IMR-90 (cell line): Measurements from ENCODE around the gene CCNJ. TPM values are rescaled to one million over a fixed set of nuclear protein-coding genes. Genes with fewer than 3 reads are reported as not detected.
A peak's percentile ranks its signal among the peaks of the same experiment; 100 is the strongest.

Source experiments
- ATAC-seq: fragments of 200-7000 bp; cut with Tn5 transposase; 2 replicates; pipeline ENCODE4 v1.9.1; 2020; ENCODE audit warnings: low read depth, mild to moderate bottlenecking, moderate library complexity
- BruUV-seq: library from RNA; stranded (reverse); fragments of 400-500 nt; replicated peaks from 2 replicates; lab custom pipeline; 2021; lab: Mats Ljungman, UMichigan
- CTCF ChIA-PET: fragments of 300-600 bp; formaldehyde crosslinking; extraction: SDS; loops from one replicate; lab custom pipeline; 2021; ENCODE audit warnings: antibody characterized with exemption; lab: Yijun Ruan, JAX
- POLR2A ChIA-PET: fragments of 300-600 bp; sonication (Branson Sonifier 250); formaldehyde crosslinking; loops from one replicate; lab custom pipeline; 2022; ENCODE audit warnings: antibody characterized with exemption; ENCODE audit not compliant: unreplicated experiment; lab: Charles Lee
- DNase-seq: peaks from one replicate; pipeline ENCODE4 v3.0.0; 2013
- H2AFZ ChIP-seq: replicated peaks from 2 replicates; pipeline ENCODE3; 2013; ENCODE audit warnings: low read length, mild to moderate bottlenecking; ENCODE audit not compliant: poor library complexity
- H2AK5ac ChIP-seq: 2 replicates; pipeline ENCODE4 v1.6.1; 2013; ENCODE audit warnings: low read depth, low read length, inconsistent platforms
- H2AK9ac ChIP-seq: replicated peaks from 2 replicates; pipeline ENCODE3; 2013; ENCODE audit warnings: mild to moderate bottlenecking, low read depth, low read length, moderate library complexity; ENCODE audit not compliant: poor library complexity
- H2BK120ac ChIP-seq: 2 replicates; pipeline ENCODE4 v1.6.1; 2013; ENCODE audit warnings: low read depth, low read length, inconsistent platforms
- H2BK15ac ChIP-seq: 3 replicates; pipeline ENCODE4 v1.6.1; 2013; ENCODE audit warnings: low read depth, low read length, inconsistent platforms
- H2BK20ac ChIP-seq: 2 replicates; pipeline ENCODE4 v1.6.1; 2013; ENCODE audit warnings: low read depth, mild to moderate bottlenecking, inconsistent platforms, low read length, moderate library complexity
- H2BK5ac ChIP-seq: 2 replicates; pipeline ENCODE4 v1.6.1; 2013; ENCODE audit warnings: mild to moderate bottlenecking, low read depth, low read length, inconsistent platforms; ENCODE audit not compliant: poor library complexity, severe bottlenecking
- H3K14ac ChIP-seq: replicated peaks from 2 replicates; pipeline ENCODE4 v1.6.1; 2013; ENCODE audit warnings: low read depth, low read length, inconsistent platforms
- H3K18ac ChIP-seq: 2 replicates; pipeline ENCODE4 v1.6.1; 2013; ENCODE audit warnings: low read depth, low read length, control low read depth
- H3K23ac ChIP-seq: 2 replicates; pipeline ENCODE4 v1.6.1; 2013; ENCODE audit warnings: low read depth, low read length, inconsistent platforms
- H3K27ac ChIP-seq: 2 replicates; pipeline ENCODE4 v1.5.1; 2013; ENCODE audit warnings: mild to moderate bottlenecking, control low read depth, low read length; ENCODE audit not compliant: insufficient read depth
- H3K27me3 ChIP-seq: 2 replicates; pipeline ENCODE4 v1.6.1; 2013; ENCODE audit warnings: low read length; ENCODE audit not compliant: control insufficient read depth, insufficient read depth
- H3K36me3 ChIP-seq: 2 replicates; pipeline ENCODE4 v1.6.1; 2013; ENCODE audit warnings: low read length, mixed read lengths; ENCODE audit not compliant: control insufficient read depth, insufficient read depth
- H3K4ac ChIP-seq: 2 replicates; pipeline ENCODE4 v1.6.1; 2013; ENCODE audit warnings: low read depth, low read length, inconsistent platforms
- H3K4me1 ChIP-seq: 2 replicates; pipeline ENCODE4 v1.6.1; 2013; ENCODE audit warnings: low read length, mixed read lengths; ENCODE audit not compliant: control insufficient read depth, insufficient read depth
- H3K4me2 ChIP-seq: 2 replicates; pipeline ENCODE4 v1.6.1; 2013; ENCODE audit warnings: low read depth, mild to moderate bottlenecking, control low read depth, low read length, moderate library complexity
- H3K4me3 ChIP-seq: 2 replicates; pipeline ENCODE4 v1.5.1; 2013; ENCODE audit warnings: low read depth, mild to moderate bottlenecking, control low read depth, low read length, moderate library complexity; ENCODE audit not compliant: insufficient read depth
- H3K56ac ChIP-seq: 2 replicates; pipeline ENCODE4 v1.6.1; 2013; ENCODE audit warnings: low read length, inconsistent platforms; ENCODE audit not compliant: insufficient read depth; ENCODE audit errors: extremely low read depth
- H3K79me1 ChIP-seq, 2 experiments: 2 replicates each; pipeline ENCODE4 v1.6.1; 2013; ENCODE audit warnings: low read length in 2 of 2, inconsistent platforms in 1 of 2, low read depth in 1 of 2
- H3K9ac ChIP-seq: 2 replicates; pipeline ENCODE4 v1.6.1; 2013; ENCODE audit warnings: low read depth, low read length, control low read depth
- H3K9me1 ChIP-seq: 2 replicates; pipeline ENCODE4 v1.6.1; 2013; ENCODE audit warnings: low read length, inconsistent platforms; ENCODE audit not compliant: insufficient read depth
- H3K9me3 ChIP-seq: 2 replicates; pipeline ENCODE4 v1.6.1; 2013; ENCODE audit warnings: low read length; ENCODE audit not compliant: control insufficient read depth, insufficient read depth
- H4K20me1 ChIP-seq: 2 replicates; pipeline ENCODE4 v1.6.1; 2013; ENCODE audit warnings: low read length, inconsistent platforms; ENCODE audit not compliant: insufficient read depth
- H4K5ac ChIP-seq: 2 replicates; pipeline ENCODE4 v1.6.1; 2013; ENCODE audit warnings: mild to moderate bottlenecking, low read depth, low read length, control low read depth
- H4K8ac ChIP-seq, 2 experiments: 2 replicates each; pipeline ENCODE4 v1.6.1; 2013; ENCODE audit warnings: low read depth in 2 of 2, low read length in 2 of 2, control low read depth in 1 of 2, inconsistent platforms in 1 of 2
- H4K91ac ChIP-seq: 2 replicates; pipeline ENCODE4 v1.6.1; 2013; ENCODE audit warnings: low read depth, low read length, inconsistent platforms; ENCODE audit not compliant: insufficient read depth
- BHLHE40 ChIP-seq: fragments of 150-350 bp; IDR thresholded peaks from 2 replicates; pipeline ENCODE4 v1.6.1; 2016; ENCODE audit warnings: mild to moderate bottlenecking, low read depth, low read length
- CEBPB ChIP-seq: IDR thresholded peaks from 2 replicates; pipeline ENCODE4 v1.6.1; 2012; ENCODE audit warnings: low read depth, low read length, improper control_type of control experiment
- CHD1 ChIP-seq: IDR thresholded peaks from 2 replicates; pipeline ENCODE4 v1.6.1; 2012; ENCODE audit warnings: low read depth, low read length, improper control_type of control experiment
- ELK1 ChIP-seq: fragments of 150-350 bp; IDR thresholded peaks from 2 replicates; pipeline ENCODE4 v1.6.1; 2016; ENCODE audit warnings: low read depth, mild to moderate bottlenecking, low read length, moderate library complexity, borderline replicate concordance
- FOS ChIP-seq: fragments of 150-350 bp; IDR thresholded peaks from 2 replicates; pipeline ENCODE4 v1.6.1; 2016; ENCODE audit warnings: low read depth, low read length
- MAFK ChIP-seq: IDR thresholded peaks from 2 replicates; pipeline ENCODE4 v1.6.1; 2012; ENCODE audit warnings: low read depth, low read length, improper control_type of control experiment
- MAZ ChIP-seq: IDR thresholded peaks from 2 replicates; pipeline ENCODE4 v1.6.1; 2012; ENCODE audit warnings: low read depth, mild to moderate bottlenecking, low read length, improper control_type of control experiment, moderate library complexity, borderline replicate concordance
- POLR2A ChIP-seq: IDR thresholded peaks from 2 replicates; pipeline ENCODE4 v1.6.1; 2012; ENCODE audit warnings: mild to moderate bottlenecking, low read depth, low read length
- WGBS, 2 experiments: methylation state at CpG; one replicate each; pipeline versions ENCODE4 v1.1.5 to v1.1.7; 2013; ENCODE audit warnings: missing lambda C conversion rate in 2 of 2; ENCODE audit not compliant: insufficient read length in 1 of 2; ENCODE audit errors: extremely low coverage in 2 of 2; 5-methylcytosine and 5-hydroxymethylcytosine counted together
- dilution Hi-C: fragments of 300-500 bp; cut with HindIII; formaldehyde crosslinking; loops from one replicate; pipeline ENCODE4 v1.14.3; 2018; ENCODE audit warnings: low sequenced_read_pairs; ENCODE audit not compliant: unreplicated experiment
- in situ Hi-C: fragments of 300-500 bp; cut with MboI; formaldehyde crosslinking; loops from 3 replicates; pipeline ENCODE4 v1.14.3; 2019; ENCODE audit warnings: low sequenced_read_pairs, inconsistent platforms, mixed read lengths
- intact Hi-C: fragments of 100-400 bp; cut with micrococcal nuclease; formaldehyde crosslinking; loops from 2 replicates; pipeline ENCODE4 v1.10.0; 2022
- polyA plus RNA-seq, 3 experiments: library from polyadenylated mRNA; depleted of rRNA; stranded (reverse); fragments of >200 nt; gene quantifications; 2 replicates each; pipeline ENCODE4 v1.2.3, GENCODE V29; 2012; ENCODE audit warnings: low replicate concordance in 1 of 3
- total RNA-seq: library from RNA; depleted of rRNA; stranded (reverse); fragments of >200 nt; gene quantifications from 2 replicates; pipeline ENCODE4 v1.2.3, GENCODE V29; 2012

Gene CCNJ
- total and polyA plus RNA-seq, 2 of the 4 experiments (the other 2 are of a cell fraction): 5.4 to 10.0 TPM

GRCh38 chr10:96089670-96090462 is 46.5 kb downstream of the CCNJ start:
- peaks cover 3% of the 10 kb centered on the region for H3K4me1 ChIP-seq
- dilution Hi-C loops (no loop called here), in situ Hi-C loops (loop anchor here (5.0 kb wide), 1 partner anchor 37 kb away; no protein-coding TSS in a partner anchor), intact Hi-C loops (loop anchor here (1.0 to 2.0 kb wide), 2 partner anchors 40 to 45 kb away; partner anchors contain the start of gene ZNF518A)
- H3K27ac ChIP-seq: peak overlapping the region; percentile 82
- peaks cover 4% of the 10 kb centered on the region; the same call in 1 of the 2 replicates for H3K9me1 ChIP-seq
- H3K4me3 ChIP-seq: peak overlapping the region; percentile 80
- TF ChIP-seq CHD1 (no peak), FOS (0 out of 2 replicates have a peak, but pooled peaks have one; percentile 2), ELK1 (no peak), MAZ (peak; percentile 48; the same call in 1 of the 2 replicates), POLR2A (peak; percentile 79), MAFK (no peak), CEBPB (peak; percentile 90), BHLHE40 (no peak)
- H3K79me1 ChIP-seq: no peaks in the 10 kb centered on the region; a peak in 1 of 4 replicates
- peak overlapping the region; percentile 69 for H2AK9ac ChIP-seq
- peak overlapping the region; percentile 73 for H3K56ac ChIP-seq
- H2AK5ac ChIP-seq: peak overlapping the region; percentile 77; the same call in 1 of the 2 replicates
- peak; percentile 98 for ATAC-seq
- no peaks in the 10 kb centered on the region; the same call in 1 of the 2 replicates for H3K27me3 ChIP-seq
- peak overlapping the region; percentile 98 for H3K14ac ChIP-seq
- no TSS peak for BruUV-seq
- H3K23ac ChIP-seq: peak overlapping the region; percentile 92
- peak overlapping the region; percentile 100 for H4K5ac ChIP-seq
- peak overlapping the region; percentile 97 for H2AFZ ChIP-seq
- no peaks in the 10 kb centered on the region for H4K20me1 ChIP-seq
- peak overlapping the region; percentile 95 to 100 for H4K8ac ChIP-seq
- H4K91ac ChIP-seq: peak overlapping the region; percentile 95
- peak; percentile 96 for DNase-seq
- ChIA-PET POLR2A (interaction anchor here (0.6 to 1.8 kb wide), 4 partner anchors 16 to 265 kb away, joined by 3 to 12 read pairs (median 4); partner anchors contain the start of gene ZNF518A), CTCF (no interaction called here)
- peak overlapping the region; percentile 61 for H2BK120ac ChIP-seq
- H3K9me3 ChIP-seq: peaks cover 4% of the 10 kb centered on the region
- peak overlapping the region; percentile 73 for H2BK5ac ChIP-seq
- H2BK15ac ChIP-seq: no peak overlapping the region
- WGBS, 2 experiments: 0% methylated on average over 1 of the region's 47 CpGs; no CpG with 5 or more reads in 1 of the 2 experiments
- H3K9ac ChIP-seq: peak overlapping the region; percentile 72
- H3K18ac ChIP-seq: peak overlapping the region; percentile 93
- peak overlapping the region; percentile 96 for H3K4ac ChIP-seq
- no peak overlapping the region for H2BK20ac ChIP-seq
- no peaks in the 10 kb centered on the region for H3K36me3 ChIP-seq
- peak overlapping the region; percentile 96 for H3K4me2 ChIP-seq
